ENCODE data around the gene GC. TPM values are rescaled to one million over a fixed set of nuclear protein-coding genes. Genes with fewer than 3 reads are reported as not detected.

Gene GC
- total and polyA plus RNA-seq, 2 of the 8 experiments (the other 6 are each of a cell fraction or from before 2014, with no cell fraction given): 0.09 to 0.34 TPM

DNA sequence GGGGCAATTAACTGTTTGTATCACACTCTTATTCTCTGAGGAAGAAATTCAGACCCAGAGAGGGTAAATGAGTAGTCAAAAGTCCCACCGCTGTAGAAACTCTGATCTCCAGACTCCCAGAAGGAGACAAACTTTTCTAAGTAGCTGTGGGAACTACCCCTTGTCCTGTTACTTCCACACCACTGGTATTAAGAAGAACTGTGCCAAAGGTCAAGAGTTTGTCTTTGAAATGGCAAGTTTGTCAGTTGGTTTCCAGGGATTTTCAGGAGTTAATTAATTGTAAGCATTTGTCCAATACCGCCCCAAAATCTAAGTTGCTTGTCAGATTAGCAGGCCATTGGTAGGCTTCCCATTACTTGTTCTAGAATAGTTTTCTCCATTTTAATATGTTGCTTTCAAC, 85.7 kb downstream of the GC start (continued):
- TF ChIP-seq, protein P1, sequence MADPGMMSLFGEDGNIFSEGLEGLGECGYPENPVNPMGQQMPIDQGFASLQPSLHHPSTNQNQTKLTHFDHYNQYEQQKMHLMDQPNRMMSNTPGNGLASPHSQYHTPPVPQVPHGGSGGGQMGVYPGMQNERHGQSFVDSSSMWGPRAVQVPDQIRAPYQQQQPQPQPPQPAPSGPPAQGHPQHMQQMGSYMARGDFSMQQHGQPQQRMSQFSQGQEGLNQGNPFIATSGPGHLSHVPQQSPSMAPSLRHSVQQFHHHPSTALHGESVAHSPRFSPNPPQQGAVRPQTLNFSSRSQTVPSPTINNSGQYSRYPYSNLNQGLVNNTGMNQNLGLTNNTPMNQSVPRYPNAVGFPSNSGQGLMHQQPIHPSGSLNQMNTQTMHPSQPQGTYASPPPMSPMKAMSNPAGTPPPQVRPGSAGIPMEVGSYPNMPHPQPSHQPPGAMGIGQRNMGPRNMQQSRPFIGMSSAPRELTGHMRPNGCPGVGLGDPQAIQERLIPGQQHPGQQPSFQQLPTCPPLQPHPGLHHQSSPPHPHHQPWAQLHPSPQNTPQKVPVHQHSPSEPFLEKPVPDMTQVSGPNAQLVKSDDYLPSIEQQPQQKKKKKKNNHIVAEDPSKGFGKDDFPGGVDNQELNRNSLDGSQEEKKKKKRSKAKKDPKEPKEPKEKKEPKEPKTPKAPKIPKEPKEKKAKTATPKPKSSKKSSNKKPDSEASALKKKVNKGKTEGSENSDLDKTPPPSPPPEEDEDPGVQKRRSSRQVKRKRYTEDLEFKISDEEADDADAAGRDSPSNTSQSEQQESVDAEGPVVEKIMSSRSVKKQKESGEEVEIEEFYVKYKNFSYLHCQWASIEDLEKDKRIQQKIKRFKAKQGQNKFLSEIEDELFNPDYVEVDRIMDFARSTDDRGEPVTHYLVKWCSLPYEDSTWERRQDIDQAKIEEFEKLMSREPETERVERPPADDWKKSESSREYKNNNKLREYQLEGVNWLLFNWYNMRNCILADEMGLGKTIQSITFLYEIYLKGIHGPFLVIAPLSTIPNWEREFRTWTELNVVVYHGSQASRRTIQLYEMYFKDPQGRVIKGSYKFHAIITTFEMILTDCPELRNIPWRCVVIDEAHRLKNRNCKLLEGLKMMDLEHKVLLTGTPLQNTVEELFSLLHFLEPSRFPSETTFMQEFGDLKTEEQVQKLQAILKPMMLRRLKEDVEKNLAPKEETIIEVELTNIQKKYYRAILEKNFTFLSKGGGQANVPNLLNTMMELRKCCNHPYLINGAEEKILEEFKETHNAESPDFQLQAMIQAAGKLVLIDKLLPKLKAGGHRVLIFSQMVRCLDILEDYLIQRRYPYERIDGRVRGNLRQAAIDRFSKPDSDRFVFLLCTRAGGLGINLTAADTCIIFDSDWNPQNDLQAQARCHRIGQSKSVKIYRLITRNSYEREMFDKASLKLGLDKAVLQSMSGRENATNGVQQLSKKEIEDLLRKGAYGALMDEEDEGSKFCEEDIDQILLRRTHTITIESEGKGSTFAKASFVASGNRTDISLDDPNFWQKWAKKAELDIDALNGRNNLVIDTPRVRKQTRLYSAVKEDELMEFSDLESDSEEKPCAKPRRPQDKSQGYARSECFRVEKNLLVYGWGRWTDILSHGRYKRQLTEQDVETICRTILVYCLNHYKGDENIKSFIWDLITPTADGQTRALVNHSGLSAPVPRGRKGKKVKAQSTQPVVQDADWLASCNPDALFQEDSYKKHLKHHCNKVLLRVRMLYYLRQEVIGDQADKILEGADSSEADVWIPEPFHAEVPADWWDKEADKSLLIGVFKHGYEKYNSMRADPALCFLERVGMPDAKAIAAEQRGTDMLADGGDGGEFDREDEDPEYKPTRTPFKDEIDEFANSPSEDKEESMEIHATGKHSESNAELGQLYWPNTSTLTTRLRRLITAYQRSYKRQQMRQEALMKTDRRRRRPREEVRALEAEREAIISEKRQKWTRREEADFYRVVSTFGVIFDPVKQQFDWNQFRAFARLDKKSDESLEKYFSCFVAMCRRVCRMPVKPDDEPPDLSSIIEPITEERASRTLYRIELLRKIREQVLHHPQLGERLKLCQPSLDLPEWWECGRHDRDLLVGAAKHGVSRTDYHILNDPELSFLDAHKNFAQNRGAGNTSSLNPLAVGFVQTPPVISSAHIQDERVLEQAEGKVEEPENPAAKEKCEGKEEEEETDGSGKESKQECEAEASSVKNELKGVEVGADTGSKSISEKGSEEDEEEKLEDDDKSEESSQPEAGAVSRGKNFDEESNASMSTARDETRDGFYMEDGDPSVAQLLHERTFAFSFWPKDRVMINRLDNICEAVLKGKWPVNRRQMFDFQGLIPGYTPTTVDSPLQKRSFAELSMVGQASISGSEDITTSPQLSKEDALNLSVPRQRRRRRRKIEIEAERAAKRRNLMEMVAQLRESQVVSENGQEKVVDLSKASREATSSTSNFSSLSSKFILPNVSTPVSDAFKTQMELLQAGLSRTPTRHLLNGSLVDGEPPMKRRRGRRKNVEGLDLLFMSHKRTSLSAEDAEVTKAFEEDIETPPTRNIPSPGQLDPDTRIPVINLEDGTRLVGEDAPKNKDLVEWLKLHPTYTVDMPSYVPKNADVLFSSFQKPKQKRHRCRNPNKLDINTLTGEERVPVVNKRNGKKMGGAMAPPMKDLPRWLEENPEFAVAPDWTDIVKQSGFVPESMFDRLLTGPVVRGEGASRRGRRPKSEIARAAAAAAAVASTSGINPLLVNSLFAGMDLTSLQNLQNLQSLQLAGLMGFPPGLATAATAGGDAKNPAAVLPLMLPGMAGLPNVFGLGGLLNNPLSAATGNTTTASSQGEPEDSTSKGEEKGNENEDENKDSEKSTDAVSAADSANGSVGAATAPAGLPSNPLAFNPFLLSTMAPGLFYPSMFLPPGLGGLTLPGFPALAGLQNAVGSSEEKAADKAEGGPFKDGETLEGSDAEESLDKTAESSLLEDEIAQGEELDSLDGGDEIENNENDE (IDR thresholded peaks at IDR 0.05; ENCODE audit: insufficient replicate concordance, low read length): no peak
- no peak for TF ChIP-seq KDM4A (IDR thresholded peaks at IDR 0.05; ENCODE audit: low read depth, low read length, severe bottlenecking)
- no peak for TF ChIP-seq CHD1 (IDR thresholded peaks at IDR 0.05; ENCODE audit: low read depth, low read length)
- TF ChIP-seq RBBP5 (IDR thresholded peaks at IDR 0.05; ENCODE audit: borderline replicate concordance, low read depth, low read length): no peak
- no peak for TF ChIP-seq RNF2 (IDR thresholded peaks at IDR 0.05; ENCODE audit: borderline replicate concordance, low read depth, low read length, missing control alignments, poor library complexity, severe bottlenecking)
- no peak for TF ChIP-seq JUN (IDR thresholded peaks at IDR 0.05; ENCODE audit: low read depth, low read length)
- TF ChIP-seq TBP (IDR thresholded peaks at IDR 0.05; ENCODE audit: low read depth, low read length): no peak
- no peak for TF ChIP-seq CHD2 (IDR thresholded peaks at IDR 0.05; ENCODE audit: low read length)
- no peak for TF ChIP-seq SP2 (IDR thresholded peaks at IDR 0.05; ENCODE audit: low read length)
- TF ChIP-seq RAD21 (IDR thresholded peaks at IDR 0.05 in 1 of 2, conservative IDR thresholded peaks at IDR 0.05 in 1 of 2; ENCODE audit: low read depth in 2 of 2, low read length in 2 of 2): no peak
- TF ChIP-seq SP1 (IDR thresholded peaks at IDR 0.05; ENCODE audit: low read depth, low read length): no peak
- TF ChIP-seq TAF1 (IDR thresholded peaks at IDR 0.05; ENCODE audit: low read depth, low read length): no peak

All from H1 (cell line).